H1 (cell line): Measurements from ENCODE around the gene C5orf15. TPM values are rescaled to one million over a fixed set of nuclear protein-coding genes. Genes with fewer than 3 reads are reported as not detected.

ENCODE experiments used
- CTBP2 ChIP-seq: IDR thresholded peaks from 2 replicates; pipeline ENCODE4 v1.7.0; 2011; ENCODE audit warnings: borderline replicate concordance, mild to moderate bottlenecking, moderate library complexity, mixed read lengths, low read length; ENCODE audit not compliant: insufficient read depth, insufficient read length
- FOSL1 ChIP-seq: IDR thresholded peaks from 2 replicates; pipeline ENCODE4 v1.6.1; 2011; ENCODE audit warnings: mild to moderate bottlenecking, low read depth, low read length, moderate library complexity; ENCODE audit not compliant: insufficient read depth
- JUN ChIP-seq: IDR thresholded peaks from 2 replicates; pipeline ENCODE4 v1.6.1; 2011; ENCODE audit warnings: low read depth, mild to moderate bottlenecking, improper control_type of control experiment, low read length
- KDM1A ChIP-seq: fragments of 200-600, 300-600 bp; sonication (generic); IDR thresholded peaks from 2 replicates; pipeline ENCODE4 v1.7.1; 2016; ENCODE audit warnings: mild to moderate bottlenecking, low read length, borderline replicate concordance
- POLR2AphosphoS5 ChIP-seq: IDR thresholded peaks from 2 replicates; pipeline ENCODE4 v1.6.1; 2011; ENCODE audit warnings: low read depth, low read length
- TAF1 ChIP-seq: IDR thresholded peaks from 2 replicates; pipeline ENCODE4 v1.6.1; 2011; ENCODE audit warnings: mild to moderate bottlenecking, low read depth, low read length
- TAF7 ChIP-seq: optimal IDR thresholded peaks from 2 replicates; pipeline ENCODE3; 2011; ENCODE audit warnings: low read depth, mild to moderate bottlenecking, inconsistent platforms, low read length, moderate library complexity, borderline replicate concordance
- polyA plus RNA-seq, 7 experiments: library from polyadenylated mRNA; depleted of rRNA in 3 of 7; stranded (reverse) in 5 of 7; unstranded in 2 of 7; fragments of >200 nt in 5 of 7; fragments of 200-250 nt in 2 of 7; gene quantifications; 1 replicate in 5 of 7; 2 replicates in 1 of 7; 4 replicates in 1 of 7; pipeline versions ENCODE4 v1.2.1 to v1.2.3, GENCODE V29; 2011 to 2013; ENCODE audit warnings: missing spikeins in 2 of 7, mixed read lengths in 2 of 7
- total RNA-seq: library from RNA; stranded (reverse); fragmentation: NEBNext Ultra II Directional; extraction: Animal tissue kit (Norgen Biotek cat#: 25700); gene quantifications from 2 replicates; pipeline ENCODE4 v1.2.1, GENCODE V29; 2021
- TF ChIP-seq, protein P1 (sequence below): fragments of 300-600 bp; sonication (generic); IDR thresholded peaks from 2 replicates; pipeline ENCODE4 v1.7.1; 2012; ENCODE audit warnings: low read length, moderate library complexity, mild to moderate bottlenecking, inconsistent platforms; ENCODE audit not compliant: insufficient replicate concordance
- TF ChIP-seq, protein P2 (sequence below): IDR thresholded peaks from 2 replicates; pipeline ENCODE4 v1.6.1; 2011; ENCODE audit warnings: low read depth, mild to moderate bottlenecking, low read length; ENCODE audit not compliant: insufficient read depth
- TF ChIP-seq, protein P3 (sequence below): IDR thresholded peaks from 2 replicates; pipeline ENCODE4 v1.6.1; 2011; ENCODE audit warnings: low read length, improper control_type of control experiment

C5orf15 gene
- total and polyA plus RNA-seq, 2 of the 8 experiments (the other 6 are each of a cell fraction or from before 2014, with no cell fraction given): 31.7 to 39.3 TPM

DNA sequence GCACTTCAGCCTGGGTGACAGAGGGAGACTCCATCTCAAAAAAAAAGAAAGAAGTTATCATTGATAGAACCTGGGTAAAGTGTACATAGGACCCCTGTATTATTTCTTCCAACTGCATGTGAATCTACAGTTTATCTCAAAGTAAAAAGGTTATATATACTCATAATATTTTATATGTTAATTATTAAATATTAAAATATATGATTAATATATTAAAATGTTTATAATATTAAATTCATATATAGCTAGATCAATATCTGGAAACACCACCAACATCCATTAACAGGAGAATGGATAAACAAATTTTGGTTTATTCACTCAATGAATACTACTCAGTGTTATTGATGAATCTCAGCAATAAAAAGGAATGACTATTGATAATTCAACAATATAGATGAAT, 19.7 kb downstream of the C5orf15 start (continued):
- TF ChIP-seq, protein P1, sequence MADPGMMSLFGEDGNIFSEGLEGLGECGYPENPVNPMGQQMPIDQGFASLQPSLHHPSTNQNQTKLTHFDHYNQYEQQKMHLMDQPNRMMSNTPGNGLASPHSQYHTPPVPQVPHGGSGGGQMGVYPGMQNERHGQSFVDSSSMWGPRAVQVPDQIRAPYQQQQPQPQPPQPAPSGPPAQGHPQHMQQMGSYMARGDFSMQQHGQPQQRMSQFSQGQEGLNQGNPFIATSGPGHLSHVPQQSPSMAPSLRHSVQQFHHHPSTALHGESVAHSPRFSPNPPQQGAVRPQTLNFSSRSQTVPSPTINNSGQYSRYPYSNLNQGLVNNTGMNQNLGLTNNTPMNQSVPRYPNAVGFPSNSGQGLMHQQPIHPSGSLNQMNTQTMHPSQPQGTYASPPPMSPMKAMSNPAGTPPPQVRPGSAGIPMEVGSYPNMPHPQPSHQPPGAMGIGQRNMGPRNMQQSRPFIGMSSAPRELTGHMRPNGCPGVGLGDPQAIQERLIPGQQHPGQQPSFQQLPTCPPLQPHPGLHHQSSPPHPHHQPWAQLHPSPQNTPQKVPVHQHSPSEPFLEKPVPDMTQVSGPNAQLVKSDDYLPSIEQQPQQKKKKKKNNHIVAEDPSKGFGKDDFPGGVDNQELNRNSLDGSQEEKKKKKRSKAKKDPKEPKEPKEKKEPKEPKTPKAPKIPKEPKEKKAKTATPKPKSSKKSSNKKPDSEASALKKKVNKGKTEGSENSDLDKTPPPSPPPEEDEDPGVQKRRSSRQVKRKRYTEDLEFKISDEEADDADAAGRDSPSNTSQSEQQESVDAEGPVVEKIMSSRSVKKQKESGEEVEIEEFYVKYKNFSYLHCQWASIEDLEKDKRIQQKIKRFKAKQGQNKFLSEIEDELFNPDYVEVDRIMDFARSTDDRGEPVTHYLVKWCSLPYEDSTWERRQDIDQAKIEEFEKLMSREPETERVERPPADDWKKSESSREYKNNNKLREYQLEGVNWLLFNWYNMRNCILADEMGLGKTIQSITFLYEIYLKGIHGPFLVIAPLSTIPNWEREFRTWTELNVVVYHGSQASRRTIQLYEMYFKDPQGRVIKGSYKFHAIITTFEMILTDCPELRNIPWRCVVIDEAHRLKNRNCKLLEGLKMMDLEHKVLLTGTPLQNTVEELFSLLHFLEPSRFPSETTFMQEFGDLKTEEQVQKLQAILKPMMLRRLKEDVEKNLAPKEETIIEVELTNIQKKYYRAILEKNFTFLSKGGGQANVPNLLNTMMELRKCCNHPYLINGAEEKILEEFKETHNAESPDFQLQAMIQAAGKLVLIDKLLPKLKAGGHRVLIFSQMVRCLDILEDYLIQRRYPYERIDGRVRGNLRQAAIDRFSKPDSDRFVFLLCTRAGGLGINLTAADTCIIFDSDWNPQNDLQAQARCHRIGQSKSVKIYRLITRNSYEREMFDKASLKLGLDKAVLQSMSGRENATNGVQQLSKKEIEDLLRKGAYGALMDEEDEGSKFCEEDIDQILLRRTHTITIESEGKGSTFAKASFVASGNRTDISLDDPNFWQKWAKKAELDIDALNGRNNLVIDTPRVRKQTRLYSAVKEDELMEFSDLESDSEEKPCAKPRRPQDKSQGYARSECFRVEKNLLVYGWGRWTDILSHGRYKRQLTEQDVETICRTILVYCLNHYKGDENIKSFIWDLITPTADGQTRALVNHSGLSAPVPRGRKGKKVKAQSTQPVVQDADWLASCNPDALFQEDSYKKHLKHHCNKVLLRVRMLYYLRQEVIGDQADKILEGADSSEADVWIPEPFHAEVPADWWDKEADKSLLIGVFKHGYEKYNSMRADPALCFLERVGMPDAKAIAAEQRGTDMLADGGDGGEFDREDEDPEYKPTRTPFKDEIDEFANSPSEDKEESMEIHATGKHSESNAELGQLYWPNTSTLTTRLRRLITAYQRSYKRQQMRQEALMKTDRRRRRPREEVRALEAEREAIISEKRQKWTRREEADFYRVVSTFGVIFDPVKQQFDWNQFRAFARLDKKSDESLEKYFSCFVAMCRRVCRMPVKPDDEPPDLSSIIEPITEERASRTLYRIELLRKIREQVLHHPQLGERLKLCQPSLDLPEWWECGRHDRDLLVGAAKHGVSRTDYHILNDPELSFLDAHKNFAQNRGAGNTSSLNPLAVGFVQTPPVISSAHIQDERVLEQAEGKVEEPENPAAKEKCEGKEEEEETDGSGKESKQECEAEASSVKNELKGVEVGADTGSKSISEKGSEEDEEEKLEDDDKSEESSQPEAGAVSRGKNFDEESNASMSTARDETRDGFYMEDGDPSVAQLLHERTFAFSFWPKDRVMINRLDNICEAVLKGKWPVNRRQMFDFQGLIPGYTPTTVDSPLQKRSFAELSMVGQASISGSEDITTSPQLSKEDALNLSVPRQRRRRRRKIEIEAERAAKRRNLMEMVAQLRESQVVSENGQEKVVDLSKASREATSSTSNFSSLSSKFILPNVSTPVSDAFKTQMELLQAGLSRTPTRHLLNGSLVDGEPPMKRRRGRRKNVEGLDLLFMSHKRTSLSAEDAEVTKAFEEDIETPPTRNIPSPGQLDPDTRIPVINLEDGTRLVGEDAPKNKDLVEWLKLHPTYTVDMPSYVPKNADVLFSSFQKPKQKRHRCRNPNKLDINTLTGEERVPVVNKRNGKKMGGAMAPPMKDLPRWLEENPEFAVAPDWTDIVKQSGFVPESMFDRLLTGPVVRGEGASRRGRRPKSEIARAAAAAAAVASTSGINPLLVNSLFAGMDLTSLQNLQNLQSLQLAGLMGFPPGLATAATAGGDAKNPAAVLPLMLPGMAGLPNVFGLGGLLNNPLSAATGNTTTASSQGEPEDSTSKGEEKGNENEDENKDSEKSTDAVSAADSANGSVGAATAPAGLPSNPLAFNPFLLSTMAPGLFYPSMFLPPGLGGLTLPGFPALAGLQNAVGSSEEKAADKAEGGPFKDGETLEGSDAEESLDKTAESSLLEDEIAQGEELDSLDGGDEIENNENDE: no peak
- TF ChIP-seq CTBP2: no peak
- TF ChIP-seq, protein P2, sequence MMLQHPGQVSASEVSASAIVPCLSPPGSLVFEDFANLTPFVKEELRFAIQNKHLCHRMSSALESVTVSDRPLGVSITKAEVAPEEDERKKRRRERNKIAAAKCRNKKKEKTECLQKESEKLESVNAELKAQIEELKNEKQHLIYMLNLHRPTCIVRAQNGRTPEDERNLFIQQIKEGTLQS: no peak
- TF ChIP-seq TAF7: no peak
- no peak for TF ChIP-seq FOSL1
- TF ChIP-seq, protein P3, sequence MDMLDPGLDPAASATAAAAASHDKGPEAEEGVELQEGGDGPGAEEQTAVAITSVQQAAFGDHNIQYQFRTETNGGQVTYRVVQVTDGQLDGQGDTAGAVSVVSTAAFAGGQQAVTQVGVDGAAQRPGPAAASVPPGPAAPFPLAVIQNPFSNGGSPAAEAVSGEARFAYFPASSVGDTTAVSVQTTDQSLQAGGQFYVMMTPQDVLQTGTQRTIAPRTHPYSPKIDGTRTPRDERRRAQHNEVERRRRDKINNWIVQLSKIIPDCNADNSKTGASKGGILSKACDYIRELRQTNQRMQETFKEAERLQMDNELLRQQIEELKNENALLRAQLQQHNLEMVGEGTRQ: no peak
- TF ChIP-seq KDM1A: no peak
- TF ChIP-seq POLR2AphosphoS5: no peak
- no peak for TF ChIP-seq TAF1
- TF ChIP-seq JUN: no peak
